Adrenal gland (tissue), 12 donors: Measurements from ENCODE around the gene INS. TPM values are rescaled to one million over a fixed set of nuclear protein-coding genes. Genes with fewer than 3 reads are reported as not detected.
A peak's percentile ranks its signal among the peaks of the same experiment; 100 is the strongest.

Experiments used
- DNase-seq, 7 donors: peaks; one replicate each; pipeline ENCODE4 v3.0.0-alpha.2; 2019 to 2020
- H3K27ac ChIP-seq, 5 donors: fragments of 200-600 bp; sonication (generic) in 4 of 5; 1 replicate in 3 of 5; 2 replicates in 2 of 5; pipeline versions ENCODE4 v1.5.1 to v1.8.0; 2016 to 2020; ENCODE audit warnings: mild to moderate bottlenecking in 1 of 5
- H3K27me3 ChIP-seq: fragments of 200-600 bp; 2 replicates; pipeline ENCODE4 v1.8.0; 2021
- H3K36me3 ChIP-seq, 2 donors: fragments of 200-600 bp; replicated peaks in 1 of 2; 1 replicate in 1 of 2; 2 replicates in 1 of 2; pipeline versions ENCODE4 v1.5.1 to v1.8.0; 2018 to 2022
- H3K4me1 ChIP-seq, 2 donors: fragments of 200-600 bp; replicated peaks in 1 of 2; 1 replicate in 1 of 2; 2 replicates in 1 of 2; pipeline versions ENCODE4 v1.5.1 to v1.8.0; 2018 to 2021
- H3K4me3 ChIP-seq, 4 donors: fragments of 200-600 bp; sonication (generic) in 3 of 4; one replicate each; pipeline ENCODE4 v1.5.1; 2016 to 2018
- H3K9me3 ChIP-seq, 3 donors: fragments of 200-600 bp; sonication (generic) in 1 of 3; replicated peaks in 1 of 3; 1 replicate in 2 of 3; 2 replicates in 1 of 3; pipeline versions ENCODE4 v1.5.1 to v1.8.0; 2016 to 2021
- POLR2A ChIP-seq, 2 donors: fragments of 450-650 bp; IDR thresholded peaks; one replicate each; pipeline ENCODE4 v1.6.1; 2017; ENCODE audit warnings: antibody characterized with exemption in 2 of 2, mild to moderate bottlenecking in 2 of 2, moderate library complexity in 1 of 2
- WGBS, 4 donors: extraction: QIAGEN DNeasy Blood & Tissue Kit in 2 of 4; methylation state at CpG; one replicate each; pipeline versions ENCODE4 v1.1.5 to v1.1.7; 2013 to 2017; 5-methylcytosine and 5-hydroxymethylcytosine counted together
- intact Hi-C, 2 donors: fragments of 100-400 bp; cut with DNase I; formaldehyde crosslinking; loops; one replicate each; pipeline versions ENCODE4 v1.14.1 to v1.15.0; 2022 to 2023
- polyA plus RNA-seq, 3 donors: library from polyadenylated mRNA; stranded (reverse); fragments of 200-250 nt in 2 of 3; fragments of 350-450 nt in 1 of 3; fragmentation: Illumina TruSeq in 1 of 3; extraction: RNeasy Lipid Tissue Mini Kit (QIAGEN cat#74804) in 1 of 3; gene quantifications; one replicate each; pipeline ENCODE4 v1.2.3, GENCODE V29; 2013 to 2014
- total RNA-seq, 9 donors: library from RNA; depleted of rRNA in 4 of 9; stranded (reverse); fragments of >200 nt in 4 of 9; fragments of 120-200 nt in 1 of 9; fragmentation: NEBNext Ultra II Directional in 1 of 9; extraction: Animal tissue kit (Norgen Biotek cat#: 25700) in 1 of 9; gene quantifications; one replicate each; pipeline versions ENCODE4 v1.1.0 to v1.2.4, GENCODE V29; 2013 to 2023
- TF ChIP-seq, protein P1 (sequence below), 6 experiments: fragments of 450-650 bp in 4 of 6; fragments of 200-600 bp in 2 of 6; sonication (generic) in 1 of 6; IDR thresholded peaks; 1 replicate in 5 of 6; 2 replicates in 1 of 6; pipeline versions ENCODE4 v1.5.1 to v1.8.0; 2016 to 2021; ENCODE audit warnings: antibody characterized with exemption in 6 of 6, mild to moderate bottlenecking in 2 of 6, moderate library complexity in 1 of 6
- donor health status: healthy with polysubstance abuse.
- donor health status: Bipolar disorder and iron deficiency.
- donor health status: DM: yes; HTN: yes; CAD: no.
- donor health status: DM: no; HTN: no; CAD: no.
- donor health status: DM: no; HTN: no; CAD: no.
- donor health status: DM: yes; HTN: yes; CAD: no.

Gene INS
- total and polyA plus RNA-seq, 12 donors = 0.72 to 45.2 (median 6.5) TPM; not detected in 8

DNA sequence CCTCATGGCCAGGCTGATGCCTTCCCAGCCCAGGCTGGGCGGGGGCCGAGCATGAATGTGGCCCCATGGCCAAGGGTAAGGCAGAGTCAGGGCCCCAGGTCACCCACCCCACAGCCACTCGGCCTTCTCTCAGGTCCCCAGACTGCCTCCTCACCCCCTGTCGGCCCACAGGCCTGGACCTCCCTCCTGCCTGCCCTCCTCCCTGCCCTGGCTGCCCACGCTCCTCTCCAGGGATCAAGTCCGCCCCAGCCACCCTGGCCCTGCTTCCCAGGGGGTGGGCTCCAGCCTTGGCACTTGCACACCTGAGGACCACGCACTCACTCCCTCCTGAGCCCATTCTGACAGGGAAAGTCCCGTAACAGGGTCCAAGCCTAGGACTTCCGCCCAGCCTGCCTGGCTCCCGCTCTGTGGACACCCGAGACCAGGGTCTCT lies 48.4 kb upstream of the INS start:
- 80 to 90% (median 85%) methylated on average over 5 to 11 of the region's 11 CpGs for WGBS, 4 donors
- peak in 3 of 7 donors; percentile 11 to 36 (median 14) for DNase-seq
- intact Hi-C loops = loop anchor here in 1 of 2 donors (10.0 kb wide), 1 partner anchor 315 kb away; no protein-coding TSS in a partner anchor
- Histone ChIP-seq H3K27ac (no peak overlapping the region), H3K9me3 (no peaks in the 10 kb centered on the region), H3K4me1 (no peaks in the 10 kb centered on the region), H3K4me3 (no peak overlapping the region), H3K27me3 (peaks cover 3% of the 10 kb centered on the region), H3K36me3 (no peaks in the 10 kb centered on the region)
- no peak for TF ChIP-seq POLR2A (IDR thresholded peaks at IDR 0.05)
- TF ChIP-seq, protein P1, sequence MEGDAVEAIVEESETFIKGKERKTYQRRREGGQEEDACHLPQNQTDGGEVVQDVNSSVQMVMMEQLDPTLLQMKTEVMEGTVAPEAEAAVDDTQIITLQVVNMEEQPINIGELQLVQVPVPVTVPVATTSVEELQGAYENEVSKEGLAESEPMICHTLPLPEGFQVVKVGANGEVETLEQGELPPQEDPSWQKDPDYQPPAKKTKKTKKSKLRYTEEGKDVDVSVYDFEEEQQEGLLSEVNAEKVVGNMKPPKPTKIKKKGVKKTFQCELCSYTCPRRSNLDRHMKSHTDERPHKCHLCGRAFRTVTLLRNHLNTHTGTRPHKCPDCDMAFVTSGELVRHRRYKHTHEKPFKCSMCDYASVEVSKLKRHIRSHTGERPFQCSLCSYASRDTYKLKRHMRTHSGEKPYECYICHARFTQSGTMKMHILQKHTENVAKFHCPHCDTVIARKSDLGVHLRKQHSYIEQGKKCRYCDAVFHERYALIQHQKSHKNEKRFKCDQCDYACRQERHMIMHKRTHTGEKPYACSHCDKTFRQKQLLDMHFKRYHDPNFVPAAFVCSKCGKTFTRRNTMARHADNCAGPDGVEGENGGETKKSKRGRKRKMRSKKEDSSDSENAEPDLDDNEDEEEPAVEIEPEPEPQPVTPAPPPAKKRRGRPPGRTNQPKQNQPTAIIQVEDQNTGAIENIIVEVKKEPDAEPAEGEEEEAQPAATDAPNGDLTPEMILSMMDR (IDR thresholded peaks at IDR 0.05) = no peak

DNA sequence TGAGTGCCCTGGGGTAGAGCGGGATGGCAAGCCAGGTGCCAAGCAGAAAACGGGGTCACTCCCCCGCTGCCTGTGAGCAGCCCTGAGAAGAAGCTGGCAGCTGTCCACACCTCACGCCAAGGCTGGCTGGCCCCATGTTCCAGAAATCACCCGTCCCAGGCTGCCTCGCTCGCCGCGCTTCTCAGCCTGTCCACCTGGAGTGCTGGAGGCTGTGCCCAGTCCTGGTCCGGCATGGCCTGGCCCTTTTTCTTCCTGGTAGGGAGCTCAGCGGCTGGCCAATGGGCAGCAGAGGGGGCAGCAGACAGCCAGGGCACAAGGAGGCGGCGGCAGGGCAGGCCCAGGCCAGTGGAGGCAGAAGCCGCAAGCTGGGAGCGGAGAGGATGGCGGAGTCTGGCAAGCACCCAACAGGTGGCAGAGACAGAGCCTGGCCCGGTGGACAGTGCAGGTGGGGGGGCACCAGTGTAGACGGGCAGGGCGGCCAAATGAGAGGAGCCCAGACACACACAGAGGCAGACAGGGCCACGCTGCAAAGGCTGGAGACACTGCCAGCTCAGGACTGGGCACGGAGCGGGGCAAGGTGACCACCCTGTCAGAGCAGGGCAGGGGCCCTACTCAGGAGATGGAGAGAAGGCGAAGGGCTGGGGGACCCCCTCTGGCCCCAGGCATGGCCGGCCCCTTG lies 47.8 kb upstream of the INS start:
- WGBS, 4 donors = 77 to 86% (median 81%) methylated on average over 19 to 24 of the region's 24 CpGs

DNA sequence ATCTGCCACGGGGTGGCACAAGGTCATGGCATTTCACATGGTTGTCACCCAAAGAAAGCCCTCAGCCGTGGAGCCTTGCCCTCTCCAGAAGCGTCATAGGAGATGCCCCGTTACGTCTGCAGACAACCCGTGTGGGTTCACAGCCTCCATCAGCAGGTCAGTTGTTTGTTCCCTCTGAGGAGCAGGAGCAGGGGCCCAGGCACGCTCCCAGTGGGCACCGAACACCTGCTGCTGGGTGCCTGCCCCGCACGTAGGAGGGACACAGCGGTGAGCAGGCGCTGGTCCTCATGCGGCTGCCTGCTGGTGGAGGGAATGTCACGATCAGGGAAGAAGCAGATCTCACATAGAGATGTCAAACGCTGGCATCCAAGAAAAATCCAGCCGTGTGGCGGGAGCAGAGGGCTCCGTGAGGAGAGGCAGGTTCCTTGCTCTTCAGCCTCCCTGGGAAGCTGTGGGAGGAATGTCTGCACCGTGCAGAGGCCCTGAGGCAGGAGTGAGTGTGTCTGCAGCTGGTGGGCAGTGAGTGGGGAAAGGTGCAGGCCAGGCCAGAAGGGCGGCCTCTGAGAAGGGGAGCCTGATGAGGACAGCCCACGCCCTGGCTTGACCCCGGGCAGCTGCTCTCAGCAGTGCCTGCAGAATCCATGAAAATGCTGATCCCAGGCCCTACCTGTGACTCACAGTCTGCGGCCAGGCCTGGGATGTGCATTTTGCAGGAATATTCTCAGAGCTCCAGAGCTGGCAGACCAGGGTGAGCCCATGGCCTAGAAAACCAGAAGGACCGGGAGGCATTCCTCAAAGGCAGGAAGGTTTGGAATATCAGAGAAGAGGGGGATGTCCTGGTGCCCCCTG lies 47.0 kb upstream of the INS start:
- Histone ChIP-seq H3K9me3 (no peaks in the 10 kb centered on the region), H3K4me3 (no peak overlapping the region), H3K27ac (no peak overlapping the region), H3K4me1 (no peaks in the 10 kb centered on the region), H3K27me3 (peaks cover 3% of the 10 kb centered on the region), H3K36me3 (no peaks in the 10 kb centered on the region)
- intact Hi-C loops = loop anchor here in 1 of 2 donors (10.0 kb wide), 1 partner anchor 317 kb away; no protein-coding TSS in a partner anchor
- peak in 2 of 7 donors; percentile 8 to 21 for DNase-seq
- WGBS, 4 donors = 73 to 79% (median 76%) methylated on average over 23 to 24 of the region's 24 CpGs
- TF ChIP-seq, protein P1 (IDR thresholded peaks at IDR 0.05) = no peak
- TF ChIP-seq POLR2A (IDR thresholded peaks at IDR 0.05) = no peak

More for the DNA sequence above, 47.8 kb upstream of the INS start:
- no peaks in the 10 kb centered on the region for H3K9me3 ChIP-seq
- intact Hi-C loops = loop anchor here in 1 of 2 donors (10.0 kb wide), 1 partner anchor 316 kb away; no protein-coding TSS in a partner anchor
- peak in 6 of 7 donors; percentile 13 to 52 (median 14) for DNase-seq
- no peak overlapping the region for H3K27ac ChIP-seq
- no peak overlapping the region for H3K4me3 ChIP-seq
- no peaks in the 10 kb centered on the region for H3K36me3 ChIP-seq
- H3K4me1 ChIP-seq = no peaks in the 10 kb centered on the region
- H3K27me3 ChIP-seq = peaks cover 3% of the 10 kb centered on the region
- TF ChIP-seq, protein P1 (IDR thresholded peaks at IDR 0.05) = no peak
- no peak for TF ChIP-seq POLR2A (IDR thresholded peaks at IDR 0.05)

DNA sequence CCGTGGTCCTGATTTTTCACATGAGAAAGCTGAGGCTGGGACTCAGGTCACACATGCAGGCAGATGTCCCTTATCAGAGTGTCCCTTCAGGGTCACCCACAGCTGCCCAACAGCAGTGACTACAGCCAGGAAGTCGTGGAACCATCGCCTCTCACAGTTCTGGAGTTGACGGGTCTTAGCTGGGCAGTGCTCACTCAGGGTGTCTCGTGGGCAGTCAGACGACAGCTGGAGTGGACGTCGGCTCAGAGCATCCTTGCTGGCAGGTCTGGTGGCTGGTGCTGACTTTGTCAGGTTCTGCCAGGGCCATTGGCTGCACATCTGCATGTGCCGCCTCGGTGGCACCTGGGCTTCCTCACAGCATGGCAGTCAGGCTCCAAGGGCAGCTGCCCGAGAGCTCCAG lies 46.2 kb upstream of the INS start:
- no peak overlapping the region for H3K27ac ChIP-seq
- peak in 2 of 7 donors; percentile 2 to 10 for DNase-seq
- 87 to 95% (median 90%) methylated on average over 3 to 11 of the region's 11 CpGs for WGBS, 4 donors
- TF ChIP-seq, protein P1 (IDR thresholded peaks at IDR 0.05) = no peak
- no peak for TF ChIP-seq POLR2A (IDR thresholded peaks at IDR 0.05)
- intact Hi-C loops = loop anchor here in 1 of 2 donors (10.0 kb wide), 1 partner anchor 318 kb away; no protein-coding TSS in a partner anchor
- no peaks in the 10 kb centered on the region for H3K9me3 ChIP-seq
- no peaks in the 10 kb centered on the region for H3K36me3 ChIP-seq
- no peaks in the 10 kb centered on the region for H3K4me1 ChIP-seq
- peaks cover 3% of the 10 kb centered on the region for H3K27me3 ChIP-seq
- H3K4me3 ChIP-seq = no peak overlapping the region
